ENCODE measurements around the gene TXK. TPM values are rescaled to one million over a fixed set of nuclear protein-coding genes. Genes with fewer than 3 reads are reported as not detected.

Gene TXK
- total and polyA plus RNA-seq, 2 experiments from 2014 or later: not detected

GRCh38 chr4:48153791-48154550, 19.9 kb upstream of the TXK start:
- Histone ChIP-seq H3K9me2 (ENCODE audit: insufficient read depth) (no peaks in the 10 kb centered on the region), H3K79me2 (ENCODE audit: insufficient read depth) (no peaks in the 10 kb centered on the region), H4K20me1 (ENCODE audit: insufficient read depth) (no peaks in the 10 kb centered on the region), H3F3A (ENCODE audit: insufficient read depth) (no peaks in the 10 kb centered on the region), H3K27ac (no peak overlapping the region), H3K9me3 (ENCODE audit: low read depth) (no peaks in the 10 kb centered on the region), H3K27me3 (replicated peaks; ENCODE audit: insufficient read depth) (no peaks in the 10 kb centered on the region), H3K36me3 (ENCODE audit: low read depth) (no peaks in the 10 kb centered on the region), H3K9ac (no peak overlapping the region), H3K4me3 (no peak overlapping the region), H3K4me2 (ENCODE audit: unreplicated experiment) (no peak overlapping the region), H3K4me1 (ENCODE audit: insufficient read depth) (no peaks in the 10 kb centered on the region), H2AFZ (no peak overlapping the region)
- DNase-seq: no peak
- 19 to 28% methylated on average over 1 of the region's 1 CpG for WGBS, 2 experiments (ENCODE audit: low coverage in 1 of 2, low lambda C conversion rate in 2 of 2, missing lambda C conversion rate in 2 of 2)
- TF ChIP-seq EZH2 (IDR thresholded peaks at IDR 0.05; ENCODE audit: insufficient read depth, poor library complexity, severe bottlenecking): no peak
- in situ Hi-C loops (cut with MboI): no loop called here

- Histone ChIP-seq H3K27ac (no peak overlapping the region), H4K20me1 (ENCODE audit: insufficient read depth) (no peaks in the 10 kb centered on the region), H3K4me1 (ENCODE audit: insufficient read depth) (no peaks in the 10 kb centered on the region), H2AFZ (no peak overlapping the region), H3K27me3 (replicated peaks; ENCODE audit: insufficient read depth) (no peaks in the 10 kb centered on the region), H3K9me2 (ENCODE audit: insufficient read depth) (no peaks in the 10 kb centered on the region), H3K4me3 (no peak overlapping the region), H3K36me3 (ENCODE audit: low read depth) (no peaks in the 10 kb centered on the region), H3F3A (ENCODE audit: insufficient read depth) (no peaks in the 10 kb centered on the region), H3K79me2 (ENCODE audit: insufficient read depth) (no peaks in the 10 kb centered on the region), H3K4me2 (ENCODE audit: unreplicated experiment) (no peak overlapping the region), H3K9me3 (ENCODE audit: low read depth) (no peaks in the 10 kb centered on the region), H3K9ac (no peak overlapping the region)
- 87 to 88% methylated on average over 5 of the region's 5 CpGs for WGBS, 2 experiments (ENCODE audit: low coverage in 1 of 2, low lambda C conversion rate in 2 of 2, missing lambda C conversion rate in 2 of 2)
- DNase-seq: no peak
- in situ Hi-C loops (cut with MboI): no loop called here
- TF ChIP-seq EZH2phosphoT487 (IDR thresholded peaks at IDR 0.05; ENCODE audit: insufficient read depth, low read depth) (no peak), EZH2 (IDR thresholded peaks at IDR 0.05; ENCODE audit: insufficient read depth, poor library complexity, severe bottlenecking) (no peak)
Measured at GRCh38 chr4:48152259-48152658, 18.2 kb upstream of the TXK start.

GRCh38 chr4:48149827-48150370, 15.8 kb upstream of the TXK start:
- no peak overlapping the region for H3K4me3 ChIP-seq
- no peak for DNase-seq
- no peaks in the 10 kb centered on the region for H3K9me2 ChIP-seq (ENCODE audit: insufficient read depth)
- H3K9ac ChIP-seq: no peak overlapping the region
- H3K27ac ChIP-seq: no peak overlapping the region
- 75 to 82% methylated on average over 3 of the region's 3 CpGs for WGBS, 2 experiments (ENCODE audit: low coverage in 1 of 2, low lambda C conversion rate in 2 of 2, missing lambda C conversion rate in 2 of 2)
- H2AFZ ChIP-seq: no peak overlapping the region
- no peaks in the 10 kb centered on the region; the same call in 1 of the 2 replicates for H3K27me3 ChIP-seq (replicated peaks; ENCODE audit: insufficient read depth)
- no peaks in the 10 kb centered on the region for H3K79me2 ChIP-seq (ENCODE audit: insufficient read depth)
- H3K9me3 ChIP-seq (ENCODE audit: low read depth): no peaks in the 10 kb centered on the region
- H4K20me1 ChIP-seq (ENCODE audit: insufficient read depth): no peaks in the 10 kb centered on the region
- H3K4me1 ChIP-seq (ENCODE audit: insufficient read depth): no peaks in the 10 kb centered on the region
- H3F3A ChIP-seq (ENCODE audit: insufficient read depth): no peaks in the 10 kb centered on the region
- no peaks in the 10 kb centered on the region for H3K36me3 ChIP-seq (ENCODE audit: low read depth)
- no peak overlapping the region for H3K4me2 ChIP-seq (ENCODE audit: unreplicated experiment)
- no peak for TF ChIP-seq EZH2phosphoT487 (IDR thresholded peaks at IDR 0.05; ENCODE audit: insufficient read depth, low read depth)
- no peak for TF ChIP-seq EZH2 (IDR thresholded peaks at IDR 0.05; ENCODE audit: insufficient read depth, poor library complexity, severe bottlenecking)
- in situ Hi-C loops (cut with MboI): no loop called here

- Histone ChIP-seq H3K4me2 (ENCODE audit: unreplicated experiment) (no peak overlapping the region), H3K27ac (no peak overlapping the region), H3K79me2 (ENCODE audit: insufficient read depth) (no peaks in the 10 kb centered on the region), H4K20me1 (ENCODE audit: insufficient read depth) (no peaks in the 10 kb centered on the region), H3K4me3 (no peak overlapping the region), H3K9ac (no peak overlapping the region), H3K9me3 (ENCODE audit: low read depth) (no peaks in the 10 kb centered on the region), H3K9me2 (ENCODE audit: insufficient read depth) (no peaks in the 10 kb centered on the region), H2AFZ (no peak overlapping the region), H3K36me3 (ENCODE audit: low read depth) (no peaks in the 10 kb centered on the region), H3K27me3 (replicated peaks; ENCODE audit: insufficient read depth) (peaks cover 4% of the 10 kb centered on the region; the same call in 1 of the 2 replicates), H3K4me1 (ENCODE audit: insufficient read depth) (no peaks in the 10 kb centered on the region), H3F3A (ENCODE audit: insufficient read depth) (no peaks in the 10 kb centered on the region)
- 88 to 100% methylated on average over 1 of the region's 1 CpG for WGBS, 2 experiments (ENCODE audit: low coverage in 1 of 2, low lambda C conversion rate in 2 of 2, missing lambda C conversion rate in 2 of 2)
- in situ Hi-C loops (cut with MboI): no loop called here
- TF ChIP-seq EZH2phosphoT487 (IDR thresholded peaks at IDR 0.05; ENCODE audit: insufficient read depth, low read depth) (no peak), EZH2 (IDR thresholded peaks at IDR 0.05; ENCODE audit: insufficient read depth, poor library complexity, severe bottlenecking) (no peak)
- DNase-seq: no peak
Measured at GRCh38 chr4:48147621-48148020, 13.6 kb upstream of the TXK start.

All from GM23248 (cell line).